ENCODE data around the gene SLC37A4. TPM values are rescaled to one million over a fixed set of nuclear protein-coding genes. Genes with fewer than 3 reads are reported as not detected.
"Not testable (repeated sequence)": the region's sequence is repeated elsewhere in the genome, so short reads cannot be mapped to it uniquely, and the experiment has no call there.

SLC37A4 gene
- total RNA-seq = 10 to 100 TPM; 26.0 to 26.5 TPM

DNA sequence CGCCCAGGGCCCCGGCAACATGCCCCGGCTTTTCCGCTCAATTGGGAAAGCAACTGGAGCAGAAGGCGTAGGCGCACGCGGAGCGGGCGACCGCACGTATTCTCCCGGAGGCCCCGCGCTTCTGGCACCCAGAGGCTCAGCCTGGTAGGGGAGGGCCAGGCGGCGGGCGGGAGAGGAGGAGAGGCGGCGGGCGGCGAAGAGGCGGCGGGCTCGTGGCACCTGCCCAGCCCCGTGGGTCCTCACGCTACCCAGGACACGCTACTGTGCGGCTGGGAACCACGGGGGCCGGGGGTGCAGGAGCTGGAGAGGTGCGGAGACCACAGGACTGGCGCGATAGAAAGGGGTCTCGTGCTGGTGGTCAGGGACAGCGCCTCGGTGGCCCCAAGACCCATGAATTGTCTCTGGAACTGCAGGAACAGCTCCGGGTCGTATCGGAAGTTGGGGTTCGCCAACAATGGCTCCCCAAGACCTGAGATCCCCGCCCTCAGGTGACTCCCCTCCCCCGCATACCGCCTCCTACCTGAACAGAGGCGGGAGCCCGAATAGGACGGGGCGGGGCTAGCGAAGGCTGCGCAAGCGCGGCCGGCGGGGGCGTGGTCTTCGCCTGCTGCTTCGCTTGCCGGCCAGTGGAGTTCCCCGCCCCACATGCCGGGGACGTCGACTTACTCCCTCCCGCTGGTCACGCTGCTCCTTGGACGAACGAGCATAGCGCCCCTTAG lies at the start of gene SLC37A4:
SLC37A4 (minus strand) TSS at position 549 of the 719 bp plus-strand sequence.
- Mint-ChIP-seq H3K4me1 (peaks cover 21% of the 10 kb centered on the region), H3K36me3 (peaks cover 4% of the 10 kb centered on the region), H3K27ac (peak within 1 kb of the TSS; percentile 83), H3K4me3 (peak within 1 kb of the TSS; percentile 71), H3K27me3 (no peaks in the 10 kb centered on the region), H3K9me3 (ENCODE audit: low read depth) (no peaks in the 10 kb centered on the region)
- DNase-seq (peak; percentile 99), ATAC-seq (peak; percentile 97)
- CTCF ChIA-PET = interaction anchor here (0.6 to 3.1 kb wide), 19 partner anchors 8 to 435 kb away, joined by 3 to 12 read pairs (median 4); partner anchors contain the start of genes CENATAC, RPS25, TRAPPC4 and VPS11

DNA sequence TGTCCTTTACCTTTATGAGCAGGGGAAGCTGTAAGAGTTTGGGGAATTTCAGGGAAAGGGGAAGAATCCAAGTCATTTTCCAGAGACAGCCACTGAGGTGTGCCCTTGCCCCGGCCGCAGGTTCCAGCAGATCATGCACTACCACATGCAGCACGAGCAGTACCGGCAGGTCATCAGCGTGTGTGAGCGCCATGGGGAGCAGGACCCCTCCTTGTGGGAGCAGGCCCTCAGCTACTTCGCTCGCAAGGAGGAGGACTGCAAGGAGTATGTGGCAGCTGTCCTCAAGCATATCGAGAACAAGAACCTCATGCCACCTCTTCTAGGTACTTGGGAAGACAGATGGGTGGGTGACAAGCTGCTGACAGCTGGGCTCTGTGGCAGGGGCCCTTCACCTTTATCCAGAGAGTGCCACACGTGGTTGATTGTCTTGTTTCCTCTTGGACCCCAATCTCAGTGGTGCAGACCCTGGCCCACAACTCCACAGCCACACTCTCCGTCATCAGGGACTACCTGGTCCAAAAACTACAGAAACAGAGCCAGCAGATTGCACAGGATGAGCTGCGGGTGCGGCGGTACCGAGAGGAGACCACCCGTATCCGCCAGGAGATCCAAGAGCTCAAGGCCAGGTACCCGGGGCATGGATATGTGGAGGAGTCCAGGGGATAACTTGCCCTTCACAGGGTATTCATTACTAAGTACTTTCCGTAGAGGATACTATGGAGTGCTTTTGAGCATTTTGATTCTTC lies 48.2 kb upstream of the SLC37A4 start:
- peaks cover 29% of the 10 kb centered on the region for H3K36me3 Mint-ChIP-seq
- no peaks in the 10 kb centered on the region for H3K27me3 Mint-ChIP-seq
- no peaks in the 10 kb centered on the region for H3K4me1 Mint-ChIP-seq
- no peaks in the 10 kb centered on the region for H3K9me3 Mint-ChIP-seq (ENCODE audit: low read depth)
- CTCF ChIA-PET = interaction anchor here (1.1 kb wide), 1 partner anchor 10 kb away, joined by 3 read pairs; no protein-coding TSS in a partner anchor
- no peak overlapping the region for H3K27ac Mint-ChIP-seq
- DNase-seq (no peak), ATAC-seq (no peak)
- no peak overlapping the region for H3K4me3 Mint-ChIP-seq

GRCh38 chr11:119077839-119078238 lies 47.2 kb upstream of the SLC37A4 start:
- Mint-ChIP-seq H3K4me1 (no peaks in the 10 kb centered on the region), H3K4me3 (no peak overlapping the region), H3K27me3 (no peaks in the 10 kb centered on the region), H3K27ac (no peak overlapping the region), H3K9me3 (ENCODE audit: low read depth) (no peaks in the 10 kb centered on the region), H3K36me3 (peaks cover 33% of the 10 kb centered on the region)
- DNase-seq = no peak
- no peak for ATAC-seq
- CTCF ChIA-PET = interaction anchor here (1.1 kb wide), 1 partner anchor 9 kb away, joined by 3 read pairs; no protein-coding TSS in a partner anchor

GRCh38 chr11:119067371-119068222 lies 36.9 kb upstream of the SLC37A4 start, which contains the start of gene VPS11:
Gene VPS11, plus strand, starts transcription at chr11:119067818. Its CDS starts 6 bp downstream, at chr11:119067824.
- Mint-ChIP-seq H3K27me3 (no peaks in the 10 kb centered on the region), H3K36me3 (peaks cover 6% of the 10 kb centered on the region), H3K9me3 (ENCODE audit: low read depth) (no peaks in the 10 kb centered on the region), H3K4me3 (peak within 1 kb of the TSS; percentile 85), H3K4me1 (peaks cover 35% of the 10 kb centered on the region), H3K27ac (peak within 1 kb of the TSS; percentile 96)
- DNase-seq (peak; percentile 99), ATAC-seq (peak; percentile 99)
- CTCF ChIA-PET = interaction anchor here (0.6 to 2.7 kb wide), 28 partner anchors 10 to 271 kb away, joined by 3 to 15 read pairs (median 4); partner anchors contain the start of genes C2CD2L, CBL, DPAGT1 and HMBS

- H3K4me3 Mint-ChIP-seq = peak overlapping the region; percentile 42
- peak; percentile 73 for DNase-seq
- H3K27ac Mint-ChIP-seq = peak overlapping the region; percentile 2
- CTCF ChIA-PET = interaction anchor here (0.5 to 2.7 kb wide), 15 partner anchors 10 to 273 kb away, joined by 3 to 8 read pairs (median 4); partner anchors contain the start of genes CBL and HMBS
- no peaks in the 10 kb centered on the region for H3K27me3 Mint-ChIP-seq
- peaks cover 3% of the 10 kb centered on the region for H3K36me3 Mint-ChIP-seq
- peak; percentile 34 for ATAC-seq
- H3K4me1 Mint-ChIP-seq = peaks cover 35% of the 10 kb centered on the region
- no peaks in the 10 kb centered on the region for H3K9me3 Mint-ChIP-seq (ENCODE audit: low read depth)
Observed at GRCh38 chr11:119065369-119065768, 34.7 kb upstream of the SLC37A4 start.

DNA sequence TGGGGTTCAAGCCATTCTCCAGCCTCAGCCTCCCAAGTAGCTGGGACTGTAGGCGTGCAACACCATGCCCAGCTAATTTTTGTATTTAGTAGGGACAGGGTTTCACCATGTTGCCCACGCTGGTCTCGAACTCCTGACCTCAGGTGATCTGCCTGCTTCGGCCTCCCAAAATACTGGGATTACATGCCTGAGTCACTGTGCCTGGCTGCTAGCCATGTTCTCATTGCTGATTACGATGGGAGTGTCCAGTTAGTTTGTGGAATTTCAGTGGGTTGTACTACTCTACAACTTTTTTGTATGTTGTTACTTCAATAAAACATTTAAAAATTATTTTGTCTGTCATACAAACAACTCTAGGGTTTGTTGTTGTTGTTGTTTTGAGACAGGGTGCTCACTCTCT lies 32.1 kb upstream of the SLC37A4 start:
- H3K27me3 Mint-ChIP-seq = no peaks in the 10 kb centered on the region
- H3K9me3 Mint-ChIP-seq (ENCODE audit: low read depth) = no peaks in the 10 kb centered on the region
- no peak for DNase-seq
- peaks cover 5% of the 10 kb centered on the region for H3K36me3 Mint-ChIP-seq
- no peak overlapping the region for H3K27ac Mint-ChIP-seq
- CTCF ChIA-PET = interaction anchor here (0.7 to 1.1 kb wide), 2 partner anchors 23 to 134 kb away, joined by 3 read pairs; no protein-coding TSS in a partner anchor
- no peak for ATAC-seq
- peaks cover 32% of the 10 kb centered on the region for H3K4me1 Mint-ChIP-seq
- no peak overlapping the region for H3K4me3 Mint-ChIP-seq

DNA sequence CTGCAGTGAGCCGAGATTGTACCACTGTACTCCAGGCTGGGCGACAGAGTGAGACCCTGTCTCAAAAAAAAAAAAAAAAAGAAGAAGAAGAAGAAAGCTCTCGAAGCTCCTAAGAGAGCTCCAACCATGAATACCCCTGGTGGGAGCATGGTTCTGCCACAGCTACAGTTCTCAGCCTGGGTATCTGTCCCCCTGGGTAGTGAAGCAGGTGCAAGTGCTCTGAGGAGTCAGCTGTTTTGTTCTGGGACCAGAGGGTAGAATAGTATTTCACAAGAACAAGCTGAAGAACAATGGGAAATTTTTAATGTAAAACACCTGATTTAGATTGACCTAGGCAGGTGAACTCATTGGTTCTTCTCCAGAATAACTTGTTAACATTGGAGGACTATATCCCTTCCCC lies 30.6 kb upstream of the SLC37A4 start:
- no peaks in the 10 kb centered on the region for H3K27me3 Mint-ChIP-seq
- H3K27ac Mint-ChIP-seq = no peak overlapping the region
- ATAC-seq (no peak), DNase-seq (no peak)
- CTCF ChIA-PET = interaction anchor here (1.0 to 1.5 kb wide), 2 partner anchors 108 to 277 kb away, joined by 3 read pairs; no protein-coding TSS in a partner anchor
- peaks cover 5% of the 10 kb centered on the region for H3K36me3 Mint-ChIP-seq
- no peaks in the 10 kb centered on the region for H3K9me3 Mint-ChIP-seq (ENCODE audit: low read depth)
- peaks cover 26% of the 10 kb centered on the region for H3K4me1 Mint-ChIP-seq
- H3K4me3 Mint-ChIP-seq = no peak overlapping the region

GRCh38 chr11:119059128-119059527 lies 28.5 kb upstream of the SLC37A4 start:
- H3K9me3 Mint-ChIP-seq (ENCODE audit: low read depth); ATAC-seq; H3K27ac Mint-ChIP-seq; H3K27me3 Mint-ChIP-seq; DNase-seq; CTCF ChIA-PET; H3K36me3 Mint-ChIP-seq: not testable (repeated sequence)
- Mint-ChIP-seq H3K4me3 (peak overlapping the region; percentile 22), H3K4me1 (peaks cover 27% of the 10 kb centered on the region)

DNA sequence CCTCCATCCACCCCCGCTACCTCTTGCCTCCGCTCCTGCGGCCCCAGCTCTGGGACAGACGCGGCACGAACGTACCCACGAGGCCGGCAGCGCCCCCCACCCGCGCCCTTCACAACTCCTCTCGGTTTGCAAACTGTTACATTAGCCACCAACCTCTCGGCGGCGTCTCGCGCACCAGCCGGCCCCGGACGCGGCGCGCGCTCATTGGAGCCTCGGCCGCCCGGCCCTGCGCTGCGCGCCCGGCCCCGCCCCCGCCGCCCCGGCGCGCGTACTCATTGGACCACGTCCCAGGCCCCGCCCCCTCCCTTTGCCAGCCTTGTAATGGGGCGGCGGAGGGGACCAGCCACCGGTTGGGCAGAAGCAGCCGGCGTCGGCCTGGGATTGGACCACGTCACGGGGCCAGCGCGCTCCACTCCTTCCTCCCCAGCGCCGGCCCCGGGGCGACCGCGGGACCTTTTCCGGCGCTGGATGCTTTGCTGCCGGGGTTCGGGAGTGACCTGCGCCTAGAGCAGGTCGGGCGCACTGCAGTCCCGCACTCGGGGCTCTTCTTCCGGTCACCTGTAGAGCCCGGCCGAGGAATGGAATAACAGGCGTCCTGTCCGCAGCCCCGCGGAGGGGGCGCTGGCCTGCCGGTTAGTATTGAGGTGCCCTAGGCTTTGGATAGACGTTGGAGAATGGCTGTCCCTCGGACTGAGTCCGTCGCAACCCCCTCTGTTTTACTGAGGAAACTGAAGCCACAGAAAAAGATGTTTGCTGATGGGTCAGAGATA lies 26.5 kb upstream of the SLC37A4 start, which contains the start of gene HYOU1:
HYOU1 (minus strand) TSS at position 206 of the 770 bp plus-strand sequence. CDS start 1,045 bp downstream, outside the sequence.
- Mint-ChIP-seq H3K27me3 (no peaks in the 10 kb centered on the region), H3K36me3 (peaks cover 24% of the 10 kb centered on the region), H3K9me3 (ENCODE audit: low read depth) (no peaks in the 10 kb centered on the region), H3K27ac (peak within 1 kb of the TSS; percentile 91), H3K4me3 (peak within 1 kb of the TSS; percentile 82), H3K4me1 (peaks cover 36% of the 10 kb centered on the region)
- CTCF ChIA-PET = interaction anchor here (0.7 to 2.5 kb wide), 15 partner anchors 10 to 204 kb away, joined by 3 to 9 read pairs (median 4); partner anchors contain the start of genes CBL, DPAGT1, HINFP and HMBS
- ATAC-seq (peak; percentile 96), DNase-seq (peak; percentile 99)

DNA sequence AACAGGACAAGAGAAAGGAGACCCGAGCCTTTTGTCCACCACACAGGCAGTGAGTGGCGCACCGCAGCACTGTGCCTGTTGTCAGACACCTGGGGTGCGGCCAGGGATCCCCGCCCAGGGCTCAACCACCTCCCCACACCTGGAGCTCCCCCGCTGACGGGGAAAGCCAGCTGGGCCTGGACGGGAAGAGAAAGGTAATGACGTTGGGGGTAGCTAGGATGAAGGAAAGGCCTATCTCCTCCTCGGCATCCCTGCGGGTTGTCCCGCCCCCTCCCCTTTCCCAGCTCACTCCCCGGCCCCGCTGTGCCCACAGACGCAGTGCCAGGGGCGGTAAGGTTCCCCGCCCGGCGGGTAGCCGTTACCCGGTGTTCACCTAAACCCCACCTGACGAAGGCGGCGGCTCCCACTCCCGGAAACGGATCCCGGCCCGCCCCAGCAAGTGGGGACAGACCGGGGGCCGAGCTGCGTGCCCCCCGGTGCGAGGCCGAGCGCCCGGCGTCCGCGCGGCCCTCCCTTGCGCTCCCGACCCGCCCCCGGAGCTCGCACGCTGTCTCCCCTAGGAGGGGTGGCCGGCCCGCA lies 25.8 kb upstream of the SLC37A4 start:
- Mint-ChIP-seq H3K4me1 (peaks cover 40% of the 10 kb centered on the region), H3K9me3 (ENCODE audit: low read depth) (no peaks in the 10 kb centered on the region), H3K36me3 (peaks cover 26% of the 10 kb centered on the region), H3K27ac (peak overlapping the region; percentile 91), H3K27me3 (no peaks in the 10 kb centered on the region), H3K4me3 (peak overlapping the region; percentile 82)
- CTCF ChIA-PET = interaction anchor here (0.7 to 2.5 kb wide), 12 partner anchors 11 to 205 kb away, joined by 3 to 9 read pairs (median 4); partner anchors contain the start of genes DPAGT1, HINFP, HMBS and RPS25
- peak; percentile 0 for ATAC-seq
- peak; percentile 66 for DNase-seq

DNA sequence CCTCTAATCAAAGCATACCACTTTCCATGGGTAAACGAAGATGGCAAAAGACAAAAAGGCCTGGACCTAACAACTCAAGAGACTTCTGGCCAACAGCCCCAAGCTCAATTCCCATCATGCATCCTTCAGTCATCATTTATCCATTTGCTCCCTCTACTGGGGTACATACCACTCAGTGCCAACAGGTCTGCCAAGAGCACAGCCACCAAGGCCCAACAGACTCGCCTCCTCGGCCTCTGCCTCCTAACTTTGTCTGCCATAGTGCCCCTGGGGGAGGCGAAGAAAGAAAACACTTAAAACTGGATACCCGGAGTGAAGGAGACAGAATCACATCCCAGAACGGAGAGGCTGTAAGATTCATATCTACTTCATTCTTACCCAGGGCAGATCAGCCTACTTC lies 25.2 kb upstream of the SLC37A4 start:
- CTCF ChIA-PET = interaction anchor here (0.9 to 2.5 kb wide), 11 partner anchors 9 to 149 kb away, joined by 3 to 9 read pairs (median 4); partner anchors contain the start of genes DPAGT1, HINFP, RPS25 and TRAPPC4
- peaks cover 25% of the 10 kb centered on the region for H3K36me3 Mint-ChIP-seq

More for the DNA sequence above, 25.2 kb upstream of the SLC37A4 start:
- Mint-ChIP-seq H3K9me3 (ENCODE audit: low read depth) (no peaks in the 10 kb centered on the region), H3K4me3 (peak overlapping the region; percentile 82), H3K27me3 (no peaks in the 10 kb centered on the region), H3K27ac (peak overlapping the region; percentile 68), H3K4me1 (peaks cover 40% of the 10 kb centered on the region)
- DNase-seq = peak; percentile 45
- no peak for ATAC-seq
